Central memory CD4-positive, alpha-beta T cell (primary cell): Measurements from ENCODE around the gene RNF113A.
"Not testable (repeated sequence)": the region's sequence is repeated elsewhere in the genome, so short reads cannot be mapped to it uniquely, and the experiment has no call there.

ENCODE experiments used
- DNase-seq: peaks from one replicate; pipeline ENCODE4 v3.0.0; 2022
- total RNA-seq, 3 experiments: gene quantifications; one replicate each; lab custom pipeline; 2026; lab: John Stamatoyannopoulos, UW

RNF113A gene
- total RNA-seq: 25.3 to 39.5 (median 30.5) reads per million in 3 experiments

GRCh38 chrX:119871599-119872395 is at the start of gene RNF113A, which contains the start of gene NDUFA1:
RNF113A (minus strand) TSS chrX:119871733; CDS start chrX:119871613, 120 bp downstream.
NDUFA1 (plus strand) TSS chrX:119871832; CDS start chrX:119871912, 80 bp downstream.
- DNase-seq: peak; percentile 88

GRCh38 chrX:119919835-119920585 is 48.5 kb upstream of the RNF113A start:
- no peak for DNase-seq

GRCh38 chrX:119917877-119918276 is 46.3 kb upstream of the RNF113A start:
- DNase-seq: no peak

- no peak for DNase-seq
Observed at GRCh38 chrX:119916310-119916709, 44.8 kb upstream of the RNF113A start.

- DNase-seq: no peak
Observed at GRCh38 chrX:119900976-119901375, 29.4 kb upstream of the RNF113A start.

GRCh38 chrX:119899125-119899524 is 27.6 kb upstream of the RNF113A start:
- DNase-seq: no peak

- DNase-seq: no peak
Observed at GRCh38 chrX:119895843-119896326, 24.4 kb upstream of the RNF113A start, which contains the start of gene AKAP14. AKAP14 (plus strand) TSS chrX:119895893; CDS start chrX:119903224, 7,331 bp downstream.

- DNase-seq: not testable (repeated sequence)
Observed at GRCh38 chrX:119891961-119892692, 20.6 kb upstream of the RNF113A start.

GRCh38 chrX:119890626-119891025 is 19.1 kb upstream of the RNF113A start:
- not testable (repeated sequence) for DNase-seq

- DNase-seq: peak; percentile 43
Observed at GRCh38 chrX:119887721-119888425, 16.3 kb upstream of the RNF113A start.

GRCh38 chrX:119885554-119886428 is 14.3 kb upstream of the RNF113A start:
- peak; percentile 50 for DNase-seq

GRCh38 chrX:119880552-119881437 is 9.3 kb upstream of the RNF113A start:
- peak; percentile 36 for DNase-seq

GRCh38 chrX:119880076-119880475 is 8.5 kb upstream of the RNF113A start:
- DNase-seq: peak; percentile 17

GRCh38 chrX:119878740-119879139 is 7.2 kb upstream of the RNF113A start:
- no peak for DNase-seq

GRCh38 chrX:119871245-119871598 is 311 bp downstream of the RNF113A start:
- DNase-seq: no peak

- DNase-seq: peak; percentile 31
Observed at GRCh38 chrX:119870626-119871131, 854 bp downstream of the RNF113A start.

GRCh38 chrX:119853444-119853843 is 18.1 kb downstream of the RNF113A start:
- DNase-seq: no peak

- DNase-seq: peak; percentile 94
Observed at GRCh38 chrX:119852382-119853353, 18.9 kb downstream of the RNF113A start, which contains the start of gene UPF3B. UPF3B (minus strand) TSS chrX:119852963; CDS start chrX:119852928, 35 bp downstream.
